Spinal cord (tissue), 10 donors: ENCODE results near the gene SKP1. TPM values are rescaled to one million over a fixed set of nuclear protein-coding genes. Genes with fewer than 3 reads are reported as not detected.

Experiments
- DNase-seq, 6 donors: peaks; one replicate each; pipeline versions ENCODE4 v3.0.0 to v3.0.0-alpha.2; 2013 to 2015; ENCODE audit warnings: low spot score in 6 of 6, low read depth in 4 of 6
- H3K27ac ChIP-seq: one replicate; pipeline ENCODE4 v1.5.1; 2013; ENCODE audit warnings: low read depth, low read length, control low read depth
- H3K27me3 ChIP-seq: one replicate; pipeline ENCODE4 v1.6.1; 2013; ENCODE audit warnings: low read length; ENCODE audit not compliant: control insufficient read depth, insufficient read depth
- H3K36me3 ChIP-seq: one replicate; pipeline ENCODE4 v1.6.1; 2013; ENCODE audit warnings: low read length; ENCODE audit not compliant: control insufficient read depth, insufficient read depth
- H3K4me1 ChIP-seq: one replicate; pipeline ENCODE4 v1.6.1; 2013; ENCODE audit warnings: low read length; ENCODE audit not compliant: control insufficient read depth, insufficient read depth
- H3K4me3 ChIP-seq: one replicate; pipeline ENCODE4 v1.5.1; 2013; ENCODE audit warnings: low read depth, low read length, control low read depth
- H3K9me3 ChIP-seq: one replicate; pipeline ENCODE4 v1.6.1; 2013; ENCODE audit warnings: low read length; ENCODE audit not compliant: control insufficient read depth, insufficient read depth
- whole genome bisulfite sequencing: methylation state at CpG from one replicate; pipeline ENCODE4 v1.1.5; 2013; ENCODE audit warnings: missing lambda C conversion rate; ENCODE audit not compliant: insufficient coverage; 5-methylcytosine and 5-hydroxymethylcytosine counted together
- polyA plus RNA-seq, 2 donors: library from polyadenylated mRNA; unstranded; fragments of 120-200 nt; gene quantifications; one replicate each; pipeline ENCODE4 v1.2.1, GENCODE V29; 2013; ENCODE audit not compliant: insufficient read length in 2 of 2
- total RNA-seq, 2 donors: library from RNA; depleted of rRNA in 1 of 2; stranded (reverse); fragments of 120-200 nt in 1 of 2; fragments of >200 nt in 1 of 2; gene quantifications; one replicate each; pipeline versions ENCODE4 v1.2.3 to v1.2.4, GENCODE V29; 2013 to 2014
- donor health status: healthy.

The SKP1 gene
- total and polyA plus RNA-seq, 4 donors = 355 to 859 (median 596) TPM

DNA sequence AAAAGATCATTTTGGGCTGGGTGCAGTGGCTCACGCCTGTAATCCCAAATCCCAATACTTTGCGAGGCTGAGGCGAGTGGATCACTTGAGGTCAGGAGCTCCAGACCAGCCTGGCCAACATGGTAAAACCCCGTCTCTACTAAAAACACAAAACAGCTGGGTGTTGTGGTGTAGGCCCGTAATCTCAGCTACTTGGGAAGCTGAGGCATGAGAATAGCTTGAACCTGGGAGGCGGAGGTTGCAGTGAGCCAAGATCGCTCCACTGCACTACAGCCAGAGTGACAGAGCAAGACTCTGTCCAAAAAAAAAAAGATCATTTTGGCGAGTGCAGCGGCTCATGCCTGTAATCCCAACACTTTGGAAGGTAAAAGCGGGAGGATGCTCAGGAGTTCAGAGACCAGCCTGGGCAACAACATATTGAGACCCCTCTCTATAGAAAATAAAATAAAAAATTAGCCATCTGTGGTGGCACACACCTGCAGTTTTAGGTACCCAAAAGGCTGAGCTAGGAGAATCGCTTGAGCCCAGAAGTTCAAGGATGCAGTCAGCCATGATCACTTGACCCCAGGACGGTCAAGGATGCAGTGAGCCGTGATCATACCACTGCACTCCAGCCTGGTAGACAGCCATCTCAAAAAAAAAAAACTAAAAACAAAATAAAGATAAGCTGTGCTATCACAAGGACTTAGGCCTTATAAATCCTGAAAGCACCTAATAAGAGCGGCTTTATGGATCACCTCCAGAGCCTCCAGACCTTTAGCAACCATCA lies 32.9 kb upstream of the SKP1 start:
- Histone ChIP-seq H3K9me3 (peaks cover 3% of the 10 kb centered on the region), H3K36me3 (peaks cover 9% of the 10 kb centered on the region), H3K4me1 (peaks cover 6% of the 10 kb centered on the region), H3K27me3 (no peaks in the 10 kb centered on the region), H3K27ac (no peak overlapping the region), H3K4me3 (no peak overlapping the region)
- WGBS = 100% methylated on average over 1 of the region's 14 CpGs
- no peak for DNase-seq

- Histone ChIP-seq H3K4me1 (peaks cover 6% of the 10 kb centered on the region), H3K9me3 (no peaks in the 10 kb centered on the region), H3K27me3 (no peaks in the 10 kb centered on the region), H3K27ac (no peak overlapping the region), H3K4me3 (no peak overlapping the region), H3K36me3 (peaks cover 12% of the 10 kb centered on the region)
- no peak for DNase-seq
- WGBS = 100% methylated on average over 1 of the region's 1 CpG
Observed at GRCh38 chr5:134207696-134208095, 30.9 kb upstream of the SKP1 start.

GRCh38 chr5:134206627-134207160 lies 29.9 kb upstream of the SKP1 start:
- peaks cover 12% of the 10 kb centered on the region for H3K36me3 ChIP-seq
- no peaks in the 10 kb centered on the region for H3K27me3 ChIP-seq
- whole genome bisulfite sequencing = 72% methylated on average over 3 of the region's 7 CpGs
- no peak overlapping the region for H3K4me3 ChIP-seq
- no peak overlapping the region for H3K27ac ChIP-seq
- DNase-seq = no peak
- no peaks in the 10 kb centered on the region for H3K9me3 ChIP-seq
- peaks cover 6% of the 10 kb centered on the region for H3K4me1 ChIP-seq

GRCh38 chr5:134204575-134204974 lies 27.8 kb upstream of the SKP1 start:
- DNase-seq = no peak
- no peaks in the 10 kb centered on the region for H3K9me3 ChIP-seq
- H3K36me3 ChIP-seq = peaks cover 17% of the 10 kb centered on the region
- peaks cover 3% of the 10 kb centered on the region for H3K4me1 ChIP-seq
- no peaks in the 10 kb centered on the region for H3K27me3 ChIP-seq
- WGBS = no CpG with 5 or more reads among the region's 4 CpGs
- no peak overlapping the region for H3K4me3 ChIP-seq
- no peak overlapping the region for H3K27ac ChIP-seq

- no peaks in the 10 kb centered on the region for H3K27me3 ChIP-seq
- no peak overlapping the region for H3K4me3 ChIP-seq
- H3K36me3 ChIP-seq = peaks cover 18% of the 10 kb centered on the region
- DNase-seq = no peak
- no peaks in the 10 kb centered on the region for H3K4me1 ChIP-seq
- 100% methylated on average over 1 of the region's 3 CpGs for WGBS
- H3K9me3 ChIP-seq = no peaks in the 10 kb centered on the region
- H3K27ac ChIP-seq = no peak overlapping the region
Observed at GRCh38 chr5:134203630-134204029, 26.9 kb upstream of the SKP1 start.

GRCh38 chr5:134195666-134196065 lies 18.9 kb upstream of the SKP1 start:
- Histone ChIP-seq H3K27me3 (no peaks in the 10 kb centered on the region), H3K4me3 (no peak overlapping the region), H3K4me1 (no peaks in the 10 kb centered on the region), H3K27ac (no peak overlapping the region), H3K36me3 (peaks cover 13% of the 10 kb centered on the region), H3K9me3 (no peaks in the 10 kb centered on the region)
- 0% methylated on average over 1 of the region's 5 CpGs for WGBS
- no peak for DNase-seq

DNA sequence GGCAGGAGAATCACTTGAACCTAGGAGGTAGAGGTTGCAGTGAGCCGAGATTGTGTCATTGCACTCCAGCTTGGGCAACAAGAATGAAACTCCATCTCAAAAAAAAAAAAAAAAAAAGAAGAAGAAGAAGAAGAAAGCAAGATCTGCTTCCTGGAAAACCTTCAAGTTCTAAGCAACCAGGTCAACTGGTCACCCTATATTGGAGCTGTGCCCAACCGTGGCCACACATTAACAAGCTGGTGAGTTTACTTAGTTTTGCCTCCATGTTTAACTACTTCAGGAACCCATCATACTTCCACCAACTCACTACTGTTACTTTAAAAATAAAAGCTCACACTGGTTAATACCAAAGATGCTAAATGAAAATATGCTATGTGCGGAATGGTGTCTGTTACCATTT lies 12.3 kb upstream of the SKP1 start:
- no peaks in the 10 kb centered on the region for H3K4me1 ChIP-seq
- no peaks in the 10 kb centered on the region for H3K36me3 ChIP-seq
- no CpG with 5 or more reads among the region's 3 CpGs for WGBS
- no peak overlapping the region for H3K4me3 ChIP-seq
- no peak overlapping the region for H3K27ac ChIP-seq
- no peaks in the 10 kb centered on the region for H3K27me3 ChIP-seq
- no peaks in the 10 kb centered on the region for H3K9me3 ChIP-seq
- DNase-seq = no peak

- 50% methylated on average over 1 of the region's 1 CpG for WGBS
- H3K4me3 ChIP-seq = no peak overlapping the region
- no peaks in the 10 kb centered on the region for H3K9me3 ChIP-seq
- no peak for DNase-seq
- H3K27me3 ChIP-seq = no peaks in the 10 kb centered on the region
- no peaks in the 10 kb centered on the region for H3K4me1 ChIP-seq
- H3K36me3 ChIP-seq = no peaks in the 10 kb centered on the region
- H3K27ac ChIP-seq = no peak overlapping the region
Observed at GRCh38 chr5:134188092-134188491, 11.3 kb upstream of the SKP1 start.

DNA sequence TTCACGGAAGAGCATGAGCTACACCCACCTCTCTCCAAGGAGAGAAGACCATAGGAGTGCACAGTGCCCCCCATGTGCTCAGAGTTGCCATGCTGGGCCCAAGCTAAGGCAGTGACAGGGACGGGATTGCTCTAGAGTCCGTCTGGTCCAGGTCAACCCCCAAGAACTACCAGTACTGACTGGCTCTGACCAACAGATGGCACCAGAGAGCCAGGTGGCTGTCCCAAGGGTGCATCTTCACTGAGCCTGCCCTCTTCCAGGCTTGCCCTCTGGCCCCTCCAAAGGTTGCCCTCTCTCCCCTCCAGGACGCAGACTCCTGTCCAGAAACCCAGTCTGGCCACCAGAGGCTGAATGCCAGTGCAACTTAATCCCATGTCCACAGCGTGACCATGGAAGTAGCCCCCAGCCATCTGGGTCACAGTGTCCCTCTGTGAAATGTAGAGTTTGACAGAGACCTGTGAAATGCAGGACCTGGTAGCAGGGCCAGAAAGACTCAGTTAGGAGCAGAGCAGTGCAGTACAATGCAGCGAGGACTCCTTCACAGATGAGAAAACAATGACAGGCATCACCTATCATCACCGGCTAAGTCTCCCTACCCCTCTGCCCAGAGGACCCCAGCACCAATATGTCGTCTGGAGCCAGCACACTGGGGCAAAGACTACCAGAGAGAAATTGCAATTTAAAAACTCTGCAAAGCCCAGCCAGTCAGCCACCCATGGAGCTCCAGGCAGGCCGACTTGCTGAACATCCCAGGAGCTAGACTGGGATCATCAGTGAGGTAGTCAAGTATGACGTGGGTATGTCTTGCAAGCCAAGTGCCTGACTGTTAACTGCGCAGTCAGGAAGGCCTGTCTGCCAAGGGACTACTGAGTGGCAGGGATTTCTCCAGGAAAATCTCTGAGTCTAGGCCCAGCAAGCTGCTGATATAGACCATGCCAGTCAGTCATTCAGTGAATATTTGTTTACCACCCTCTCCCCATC lies 7.7 kb upstream of the SKP1 start:
- DNase-seq = peak in 4 of 6 donors; percentile 13 to 68 (median 42)
- Histone ChIP-seq H3K36me3 (no peaks in the 10 kb centered on the region), H3K9me3 (no peaks in the 10 kb centered on the region), H3K4me1 (no peaks in the 10 kb centered on the region), H3K27me3 (no peaks in the 10 kb centered on the region), H3K4me3 (no peak overlapping the region), H3K27ac (no peak overlapping the region)
- WGBS = 57% methylated on average over 11 of the region's 11 CpGs
